Neuronal stem cell (in vitro differentiated cells): ENCODE results near the gene ZNF528. TPM values are rescaled to one million over a fixed set of nuclear protein-coding genes. Genes with fewer than 3 reads are reported as not detected.

Source experiments
- small RNA-seq: library from polyadenylated mRNA; stranded (forward); fragments of <200 nt; extraction: miRNeasy Mini kit (QIAGEN cat#:217004); gene quantifications from one replicate; pipeline ENCODE3, GENCODE V24; 2013; ENCODE audit not compliant: insufficient read depth

The ZNF528 gene

Small RNA genes within 50 kb of the gene (small RNA-seq; reads per million reads assigned to genes)
- not detected for gene AC010332.1
